Gastroesophageal sphincter (tissue), 3 donors: ENCODE measurements around the gene ZNRF2.

Experiments
- EP300 ChIP-seq: sonication (generic); formaldehyde crosslinking; IDR thresholded peaks from one replicate; pipeline ENCODE4 v1.6.1; 2017; ENCODE audit warnings: antibody characterized with exemption, mild to moderate bottlenecking
- POLR2AphosphoS5 ChIP-seq: sonication (generic); formaldehyde crosslinking; IDR thresholded peaks from one replicate; pipeline ENCODE4 v1.6.1; 2017; ENCODE audit warnings: antibody characterized with exemption
- TF ChIP-seq, protein P1 (sequence below), 4 experiments: fragments of 200-600 bp in 2 of 4; fragments of 450-650 bp in 2 of 4; sonication (generic) in 1 of 4; IDR thresholded peaks; one replicate each; pipeline ENCODE4 v1.5.1; 2017 to 2019; ENCODE audit warnings: antibody characterized with exemption in 4 of 4, mild to moderate bottlenecking in 2 of 4, moderate library complexity in 2 of 4

DNA sequence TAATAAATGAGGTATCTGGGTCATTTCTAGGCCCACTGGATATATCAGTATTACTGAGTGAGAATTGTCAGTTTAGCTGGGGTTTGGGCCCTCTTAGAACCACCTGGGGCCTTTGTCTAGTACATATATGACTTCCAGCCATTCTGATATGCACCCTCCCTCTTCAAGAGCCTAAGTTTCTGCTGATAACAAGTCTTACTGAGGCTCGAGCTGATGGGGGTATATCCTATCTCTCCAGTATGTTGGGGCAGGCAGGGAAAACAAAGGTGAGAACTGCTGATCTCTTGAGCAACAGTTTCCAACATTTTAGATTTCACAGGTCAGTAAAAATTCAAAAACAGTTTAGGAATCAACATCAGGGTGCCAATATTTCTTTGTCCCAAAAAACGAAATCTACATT, 10.8 kb upstream of the ZNRF2 start:
- TF ChIP-seq, protein P1, sequence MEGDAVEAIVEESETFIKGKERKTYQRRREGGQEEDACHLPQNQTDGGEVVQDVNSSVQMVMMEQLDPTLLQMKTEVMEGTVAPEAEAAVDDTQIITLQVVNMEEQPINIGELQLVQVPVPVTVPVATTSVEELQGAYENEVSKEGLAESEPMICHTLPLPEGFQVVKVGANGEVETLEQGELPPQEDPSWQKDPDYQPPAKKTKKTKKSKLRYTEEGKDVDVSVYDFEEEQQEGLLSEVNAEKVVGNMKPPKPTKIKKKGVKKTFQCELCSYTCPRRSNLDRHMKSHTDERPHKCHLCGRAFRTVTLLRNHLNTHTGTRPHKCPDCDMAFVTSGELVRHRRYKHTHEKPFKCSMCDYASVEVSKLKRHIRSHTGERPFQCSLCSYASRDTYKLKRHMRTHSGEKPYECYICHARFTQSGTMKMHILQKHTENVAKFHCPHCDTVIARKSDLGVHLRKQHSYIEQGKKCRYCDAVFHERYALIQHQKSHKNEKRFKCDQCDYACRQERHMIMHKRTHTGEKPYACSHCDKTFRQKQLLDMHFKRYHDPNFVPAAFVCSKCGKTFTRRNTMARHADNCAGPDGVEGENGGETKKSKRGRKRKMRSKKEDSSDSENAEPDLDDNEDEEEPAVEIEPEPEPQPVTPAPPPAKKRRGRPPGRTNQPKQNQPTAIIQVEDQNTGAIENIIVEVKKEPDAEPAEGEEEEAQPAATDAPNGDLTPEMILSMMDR (IDR thresholded peaks at IDR 0.05): no peak
- TF ChIP-seq POLR2AphosphoS5 (no peak), EP300 (no peak)
